GM10266 (cell line): Measurements from ENCODE around the gene ANKIB1.

Experiments
- DNase-seq: peaks from one replicate; pipeline ENCODE4 v3.0.0; 2012; ENCODE audit errors: extremely low spot score
- CTCF ChIP-seq: IDR thresholded peaks from 2 replicates; pipeline ENCODE4 v1.5.1; 2012; ENCODE audit warnings: mild to moderate bottlenecking, low read depth; ENCODE audit not compliant: control insufficient read depth, insufficient read depth; ENCODE audit errors: missing control alignments

The ANKIB1 gene

DNA sequence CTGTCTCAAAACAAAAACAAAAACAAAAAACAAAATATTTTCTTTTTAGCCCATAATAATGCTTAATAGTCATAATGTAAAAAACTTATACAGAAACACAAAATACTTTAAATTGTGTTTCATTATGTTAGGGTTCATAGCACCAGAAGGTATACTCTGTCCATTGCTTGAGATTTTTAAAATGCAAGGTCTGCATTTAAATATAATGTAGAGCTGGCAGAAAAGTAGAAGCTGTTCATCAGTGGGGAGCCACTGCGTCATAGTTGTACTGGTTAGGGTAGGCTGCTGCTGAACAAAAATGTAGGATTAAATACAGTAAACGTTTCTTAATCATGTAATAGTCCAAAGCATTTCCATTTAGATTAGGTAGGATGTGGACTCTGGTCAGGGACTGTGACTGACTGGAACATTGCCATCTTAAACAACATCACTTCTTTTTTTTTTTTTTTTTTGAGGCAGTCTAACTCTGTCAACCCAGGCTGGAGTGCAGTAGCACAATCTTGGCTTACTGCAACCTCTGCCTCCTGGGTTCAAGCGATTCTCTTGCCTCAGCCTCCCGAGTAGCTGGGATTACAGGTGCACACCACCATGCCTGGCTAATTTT is 85.2 kb downstream of the ANKIB1 start:
- no peak for TF ChIP-seq CTCF
- DNase-seq, result no peak

GRCh38 chr7:92331508-92331907 is 85.7 kb downstream of the ANKIB1 start:
- no peak for DNase-seq
- TF ChIP-seq CTCF, result no peak

DNA sequence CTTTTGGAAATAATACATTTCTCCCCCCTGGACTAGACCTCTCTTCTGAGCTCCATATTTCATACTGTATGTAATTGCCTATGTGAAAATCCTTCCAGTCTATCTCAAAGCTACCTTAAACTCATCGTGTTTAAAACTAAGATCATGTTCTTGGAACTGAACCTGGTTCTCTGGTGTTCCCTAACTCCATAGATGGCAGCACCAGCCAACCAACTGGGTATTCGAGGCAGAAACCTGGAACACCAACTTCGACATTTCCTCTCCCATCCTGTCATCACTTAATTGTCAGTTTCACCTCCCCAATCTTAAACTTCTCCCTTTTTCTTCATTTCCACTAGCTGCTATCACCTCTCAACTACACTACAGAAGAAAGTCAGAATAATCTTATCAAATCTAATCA is 87.0 kb downstream of the ANKIB1 start:
- no peak for TF ChIP-seq CTCF
- DNase-seq, result no peak

- no peak for DNase-seq
- no peak for TF ChIP-seq CTCF
Observed at GRCh38 chr7:92333866-92334265, 88.1 kb downstream of the ANKIB1 start.

GRCh38 chr7:92335574-92335973 is 89.8 kb downstream of the ANKIB1 start:
- no peak for TF ChIP-seq CTCF
- DNase-seq, result no peak

DNA sequence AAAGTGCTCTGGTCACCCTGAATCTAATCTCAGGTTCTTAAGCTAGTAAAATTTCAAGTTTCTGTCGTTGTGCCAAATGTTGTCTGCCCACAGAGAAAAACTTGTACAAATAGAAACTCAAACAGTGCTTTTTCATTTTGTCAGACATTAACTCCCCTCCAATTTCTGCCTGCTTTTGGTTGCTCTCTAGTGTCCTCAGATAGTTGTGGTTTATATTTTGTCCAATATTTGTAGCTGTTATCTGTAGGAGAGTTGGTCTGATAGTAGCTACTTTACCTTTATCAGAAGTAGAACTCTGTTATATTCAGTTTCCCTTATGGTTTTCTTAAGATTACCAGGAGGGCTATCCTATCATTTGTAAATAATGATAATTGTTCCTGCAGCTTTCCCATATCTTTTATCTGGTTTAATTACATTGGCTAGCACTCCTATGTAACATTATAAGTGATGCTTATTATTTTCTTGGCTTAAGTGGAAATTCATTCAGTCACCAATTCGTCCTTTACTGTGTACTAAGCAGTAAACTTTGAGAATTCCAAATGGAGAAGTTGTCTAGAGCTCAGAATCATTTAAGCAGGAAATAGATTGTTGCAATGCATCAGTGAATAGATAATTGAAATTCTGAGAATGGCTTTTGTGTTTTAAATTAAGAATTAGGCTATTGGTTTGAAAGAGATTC is 91.0 kb downstream of the ANKIB1 start:
- DNase-seq, result no peak

More for the DNA sequence above, 91.0 kb downstream of the ANKIB1 start:
- TF ChIP-seq CTCF, result no peak
